Stimulated activated CD4-positive, alpha-beta T cell treated with anti-CD3 and anti-CD28 coated beads, Interleukin-4, amount 100 ng/mL, for 4 hours (primary cell): ENCODE results near the gene LHFPL3.
"Not testable (repeated sequence)": the region's sequence is repeated elsewhere in the genome, so short reads cannot be mapped to it uniquely, and the experiment has no call there.

ENCODE experiments used
- DNase-seq, 2 experiments: peaks; one replicate each; pipeline ENCODE4 v3.0.0-alpha.2; 2020

The LHFPL3 gene

GRCh38 chr7:104497379-104497967 is 169.1 kb downstream of the LHFPL3 start:
- DNase-seq = no peak

DNA sequence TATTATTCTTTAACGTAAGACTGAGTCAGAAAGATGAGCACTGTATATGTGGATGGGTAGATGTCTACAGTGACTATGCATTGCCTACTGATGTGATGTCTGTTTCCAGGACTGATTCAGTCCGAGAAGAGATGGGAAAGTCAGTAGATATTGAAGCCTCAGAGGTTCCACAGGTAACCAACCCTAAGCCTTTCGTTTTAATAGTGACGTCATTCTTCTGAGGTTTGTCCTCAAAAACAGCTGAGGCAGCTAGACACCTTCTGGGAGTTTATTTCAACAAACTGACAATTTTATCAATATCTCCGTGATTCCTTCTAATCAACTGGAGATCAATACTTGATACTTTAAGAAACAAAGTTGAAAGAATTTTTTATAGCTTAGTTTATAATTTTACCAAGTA is 171.6 kb downstream of the LHFPL3 start:
- DNase-seq = no peak

- no peak for DNase-seq
Measured at GRCh38 chr7:104509874-104510273, 181.5 kb downstream of the LHFPL3 start.

DNA sequence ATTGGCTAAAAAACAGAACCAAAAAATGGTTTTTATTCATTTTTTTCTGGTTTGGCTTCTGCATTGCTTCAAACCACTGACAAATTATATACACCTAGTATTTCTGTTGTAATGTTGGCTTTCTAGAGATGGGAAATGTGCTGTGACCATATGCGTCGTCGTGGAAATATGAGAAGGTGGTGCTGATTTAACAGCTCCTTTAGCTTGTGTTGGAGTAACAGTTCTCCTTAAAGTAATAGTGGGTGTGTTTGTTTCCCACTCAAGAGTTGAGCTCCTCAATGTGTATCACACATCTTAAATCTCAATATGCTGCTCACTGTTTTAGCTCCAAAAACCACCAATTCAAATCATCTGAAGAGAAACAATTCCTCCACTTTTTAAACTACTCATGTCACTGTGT is 196.4 kb downstream of the LHFPL3 start:
- DNase-seq = no peak

- DNase-seq = no peak
Measured at GRCh38 chr7:104528142-104528541, 199.7 kb downstream of the LHFPL3 start.

- no peak for DNase-seq
Measured at GRCh38 chr7:104529567-104529966, 201.2 kb downstream of the LHFPL3 start.

DNA sequence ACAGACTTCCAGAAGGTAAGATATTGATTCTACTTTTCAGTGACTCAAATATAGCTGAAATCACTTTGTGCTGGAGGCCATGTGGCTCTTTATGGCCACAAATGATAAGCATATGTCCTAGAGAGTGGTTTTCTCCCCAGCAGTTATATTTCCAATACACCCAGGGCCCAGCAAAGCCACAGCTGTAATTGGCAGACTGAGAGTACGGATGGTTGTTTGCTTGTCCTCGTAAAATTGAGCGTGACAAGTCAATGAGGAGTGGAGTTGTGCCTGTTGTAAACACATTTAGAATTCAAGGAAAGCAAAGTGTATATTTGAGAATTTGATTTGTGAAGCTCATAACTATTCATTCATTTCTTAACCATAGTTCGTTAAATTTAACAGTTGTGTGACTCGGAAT is 201.8 kb downstream of the LHFPL3 start:
- no peak for DNase-seq

DNA sequence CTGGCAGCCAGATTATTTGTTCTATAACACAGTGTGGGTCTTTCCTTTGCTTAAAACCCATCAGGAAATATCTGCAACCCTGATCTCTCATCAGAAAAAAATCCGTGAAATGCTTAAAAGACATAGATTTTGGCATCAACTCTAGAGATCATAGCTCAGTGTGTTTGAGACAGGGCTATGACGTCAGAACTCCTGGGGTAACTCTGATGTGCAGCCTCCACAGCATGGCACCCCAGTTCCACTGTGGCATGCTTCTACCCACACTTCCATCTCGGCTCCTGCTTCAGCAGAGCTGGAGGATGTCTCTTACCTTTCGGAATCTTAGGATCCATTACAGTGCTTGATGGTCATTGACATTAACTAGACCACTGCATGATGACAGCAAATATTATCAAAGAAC is 205.7 kb downstream of the LHFPL3 start:
- no peak for DNase-seq

GRCh38 chr7:104535841-104536240 is 207.4 kb downstream of the LHFPL3 start:
- no peak for DNase-seq

GRCh38 chr7:104536956-104537355 is 208.6 kb downstream of the LHFPL3 start:
- DNase-seq = no peak

DNA sequence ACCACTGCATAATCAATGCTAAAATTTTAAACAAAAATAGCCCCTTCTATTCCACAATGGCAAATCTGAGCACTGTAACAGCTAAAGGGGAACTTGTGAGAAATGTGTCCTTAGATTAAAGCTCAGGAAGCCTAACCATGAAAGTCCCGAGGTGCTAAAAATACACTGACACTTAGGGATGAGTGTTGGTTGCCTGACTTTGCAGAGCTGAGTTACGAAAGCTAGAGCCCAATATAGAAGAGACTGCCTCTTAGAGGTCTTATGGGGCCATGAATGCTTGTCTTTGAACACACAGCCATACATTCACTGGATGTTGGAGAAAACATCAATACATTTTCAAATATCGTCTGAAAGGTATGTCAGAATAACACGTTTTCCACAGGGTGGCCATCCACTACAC is 209.7 kb downstream of the LHFPL3 start:
- DNase-seq = no peak

- no peak for DNase-seq
Measured at GRCh38 chr7:104541897-104542296, 213.5 kb downstream of the LHFPL3 start.

DNA sequence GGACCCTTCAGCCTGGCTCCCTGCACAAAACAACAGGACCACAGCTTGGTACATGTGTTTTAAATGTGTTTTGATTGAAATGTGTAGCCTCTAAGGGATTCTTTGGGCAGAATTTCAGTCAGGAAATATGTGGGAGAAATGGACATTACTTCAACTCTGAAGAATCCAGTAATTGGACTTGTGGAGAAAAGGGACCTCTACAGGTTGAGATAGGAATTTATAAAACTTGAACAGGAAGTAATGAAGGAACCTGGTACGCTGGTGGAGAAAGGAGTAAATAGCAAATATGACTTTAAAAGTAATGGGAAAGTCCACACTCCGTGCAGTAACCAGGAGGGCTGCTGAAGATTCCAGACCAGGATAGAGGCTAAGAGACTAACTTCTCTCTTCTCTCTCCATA is 220.5 kb downstream of the LHFPL3 start:
- no peak for DNase-seq

DNA sequence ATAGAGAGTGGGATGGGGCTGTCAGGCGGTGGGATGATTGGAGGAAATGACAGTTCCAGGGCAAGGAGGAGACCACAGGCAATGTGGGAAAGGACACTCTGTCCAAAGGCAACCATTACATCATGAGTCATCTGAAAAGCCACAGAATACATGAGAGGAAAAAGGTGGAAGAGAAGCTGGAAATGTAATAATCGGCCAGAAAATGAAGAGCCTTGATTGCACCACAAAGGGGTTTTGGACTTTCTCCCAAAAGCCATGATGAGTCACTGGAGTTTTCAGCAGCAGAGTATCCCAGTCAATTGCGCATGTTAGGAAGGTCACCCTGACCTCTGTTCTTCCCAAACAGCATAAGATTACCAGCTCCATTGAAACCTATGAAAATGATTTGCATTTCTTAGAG is 222.0 kb downstream of the LHFPL3 start:
- no peak for DNase-seq

DNA sequence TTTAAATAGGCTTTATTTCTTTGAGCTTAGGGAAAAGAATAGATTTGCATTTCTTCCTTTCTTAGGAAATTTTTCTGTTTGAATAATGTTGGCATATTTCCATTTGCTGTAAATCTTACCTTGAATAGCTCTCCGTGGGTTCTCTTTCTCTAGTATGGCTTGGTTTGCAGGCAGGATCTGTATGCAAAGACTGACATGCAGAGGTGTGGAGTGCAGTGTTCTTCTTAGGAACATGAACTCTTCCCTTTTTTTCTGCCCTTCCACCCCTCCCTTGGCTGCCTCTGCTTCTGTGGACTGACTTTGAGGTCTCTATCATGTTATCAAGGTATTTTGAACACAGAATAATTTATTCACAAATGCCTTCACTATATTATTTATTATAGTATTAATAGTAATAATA is 222.8 kb downstream of the LHFPL3 start:
- DNase-seq = no peak

DNA sequence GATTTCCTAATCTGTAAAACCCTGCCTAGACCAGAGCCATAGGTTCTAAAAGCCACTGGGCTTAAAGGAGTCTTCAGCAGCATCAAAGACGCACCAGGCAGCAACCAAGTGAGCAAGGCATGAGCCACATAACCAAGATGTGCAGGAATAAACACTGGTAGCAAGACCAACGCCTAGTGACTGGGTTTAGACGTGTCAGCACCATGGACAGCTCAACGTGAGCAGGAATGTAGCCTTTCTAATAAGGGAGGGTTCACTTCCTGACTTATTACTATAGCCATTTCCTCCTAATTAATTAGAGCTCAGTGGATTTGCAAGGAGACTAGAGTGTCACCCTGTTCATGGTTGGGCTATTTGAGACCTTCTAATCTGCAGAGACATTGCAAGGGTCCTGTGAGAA is 223.7 kb downstream of the LHFPL3 start:
- no peak for DNase-seq

DNA sequence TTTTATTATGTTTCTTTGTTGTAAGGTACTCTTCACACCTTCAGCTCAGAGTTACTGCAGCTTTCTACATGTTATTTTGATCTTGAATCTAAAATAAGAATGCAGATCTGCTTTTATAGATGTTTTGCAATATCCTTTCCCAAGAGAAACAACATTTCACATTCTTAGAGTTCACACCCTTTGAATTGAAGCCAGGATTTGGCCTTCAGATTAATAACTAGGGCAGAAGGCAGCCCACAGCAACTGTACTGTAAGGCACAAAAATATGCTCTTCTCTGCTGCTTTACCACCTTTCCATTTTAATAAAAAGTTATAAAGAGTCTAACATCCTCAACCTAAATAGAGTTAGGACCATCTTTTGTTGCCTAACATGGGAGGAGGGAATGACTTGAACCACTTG is 224.7 kb downstream of the LHFPL3 start:
- no peak for DNase-seq

DNA sequence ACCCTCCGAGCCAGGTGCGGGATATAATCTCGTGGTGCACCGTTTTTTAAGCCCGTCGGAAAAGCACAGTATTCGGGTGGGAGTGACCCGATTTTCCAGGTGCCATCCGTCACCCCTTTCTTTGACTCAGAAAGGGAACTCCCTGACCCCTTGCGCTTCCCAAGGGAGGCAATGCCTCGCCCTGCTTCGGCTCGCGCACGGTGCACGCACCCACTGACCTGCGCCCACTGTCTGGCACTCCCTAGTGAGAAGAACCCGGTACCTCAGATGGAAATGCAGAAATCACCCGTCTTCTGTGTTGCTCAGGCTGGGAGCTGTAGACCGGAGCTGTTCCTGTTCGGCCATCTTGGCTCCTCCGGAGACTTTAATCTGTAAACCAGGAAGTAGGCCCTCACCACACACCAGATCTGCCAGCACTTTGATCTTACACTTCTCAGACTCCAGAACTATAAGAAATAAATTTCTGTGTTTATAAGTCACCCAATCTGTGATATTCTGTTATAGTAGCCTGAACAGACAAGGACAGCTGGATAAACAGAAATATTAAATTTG is 235.0 kb downstream of the LHFPL3 start:
- not testable (repeated sequence) for DNase-seq

GRCh38 chr7:104569751-104570150 is 241.3 kb downstream of the LHFPL3 start:
- DNase-seq = no peak

GRCh38 chr7:104572554-104572953 is 244.2 kb downstream of the LHFPL3 start:
- DNase-seq = no peak

- DNase-seq = no peak
Measured at GRCh38 chr7:104584620-104585019, 256.2 kb downstream of the LHFPL3 start.

DNA sequence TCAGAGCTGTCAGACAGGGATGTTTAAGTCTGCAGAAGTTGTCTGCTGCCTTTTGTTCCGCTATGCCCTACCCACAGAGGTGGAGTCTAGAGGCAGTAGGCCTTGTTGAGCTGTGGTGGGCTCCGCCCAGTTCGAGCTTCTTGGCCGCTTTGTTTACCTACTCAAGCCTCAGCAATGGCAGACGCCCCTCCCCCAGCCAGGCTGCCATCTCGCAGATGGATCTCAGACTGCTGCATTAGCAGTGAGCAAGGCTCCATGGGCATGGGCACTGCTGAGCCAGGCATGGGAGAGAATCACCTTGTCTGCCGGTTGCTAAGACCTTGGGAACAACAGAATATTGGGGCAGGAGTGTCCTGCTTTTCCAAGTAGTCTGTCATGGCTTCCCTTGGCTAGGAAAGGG is 267.2 kb downstream of the LHFPL3 start:
- DNase-seq = not testable (repeated sequence)

- DNase-seq = no peak
Measured at GRCh38 chr7:104603957-104604356, 275.6 kb downstream of the LHFPL3 start.

DNA sequence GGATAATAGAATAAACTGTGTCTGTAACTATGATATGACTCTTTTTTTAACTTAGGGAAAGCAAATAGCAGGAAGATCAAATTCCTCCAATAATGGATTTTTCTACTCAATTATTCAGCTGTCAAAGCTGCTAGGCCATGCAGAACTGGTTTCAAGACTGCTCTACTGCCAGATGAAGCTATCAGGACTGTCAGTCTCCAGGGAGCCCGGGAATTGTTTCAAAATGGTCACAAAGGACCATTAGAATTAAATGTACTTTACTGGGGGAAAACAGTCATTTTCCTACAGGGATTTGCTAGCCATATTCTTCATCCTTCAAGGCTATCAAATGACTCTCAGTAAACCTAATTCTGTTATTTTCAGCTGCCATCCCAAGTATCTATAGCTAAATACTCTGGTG is 276.3 kb downstream of the LHFPL3 start:
- no peak for DNase-seq

GRCh38 chr7:104621321-104621720 is 292.9 kb downstream of the LHFPL3 start:
- no peak for DNase-seq
